NT2/D1 (cell line): ENCODE measurements around the gene PRKD2.

Source experiments
- SUZ12 ChIP-seq: IDR thresholded peaks from 2 replicates; pipeline ENCODE4 v1.6.1; 2011; ENCODE audit not compliant: insufficient read length, insufficient read depth; ENCODE audit errors: extremely low read depth
- YY1 ChIP-seq: IDR thresholded peaks from 2 replicates; pipeline ENCODE4 v1.6.1; 2011; ENCODE audit not compliant: insufficient read length, insufficient read depth
- ZNF274 ChIP-seq: IDR thresholded peaks from 2 replicates; pipeline ENCODE4 v1.6.1; 2011; ENCODE audit warnings: mild to moderate bottlenecking, low read depth, low read length

DNA sequence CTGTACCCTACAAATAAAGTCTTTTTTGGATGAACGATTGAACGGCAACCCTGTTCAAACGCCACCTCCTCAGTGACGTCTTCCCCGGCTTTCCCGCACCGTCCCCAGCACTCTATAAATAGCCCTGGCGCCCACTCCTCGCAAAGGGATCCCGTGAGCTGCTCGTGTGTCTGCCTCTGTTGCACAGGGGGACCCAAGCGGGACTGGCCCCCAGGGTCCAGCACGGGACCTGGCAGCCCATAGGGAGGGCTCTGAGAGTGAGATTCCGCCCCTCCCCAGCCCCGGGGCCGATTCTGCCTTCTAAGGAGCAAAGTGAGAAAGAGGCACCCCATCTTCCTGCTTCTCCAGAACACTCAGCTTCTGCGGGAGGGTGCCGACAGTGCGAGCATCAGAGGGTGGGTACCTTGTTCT, 20.9 kb upstream of the PRKD2 start:
- TF ChIP-seq YY1 (no peak), ZNF274 (no peak), SUZ12 (no peak)
